Kidney (tissue), 14 donors: Measurements from ENCODE around the gene ADGRF3. TPM values are rescaled to one million over a fixed set of nuclear protein-coding genes. Genes with fewer than 3 reads are reported as not detected.
"Not testable (repeated sequence)": the region's sequence is repeated elsewhere in the genome, so short reads cannot be mapped to it uniquely, and the experiment has no call there.

Source experiments
- DNase-seq, 5 donors: peaks; one replicate each; pipeline ENCODE4 v3.0.0-alpha.2; 2013 to 2020
- FAIRE-seq: peaks from 2 replicates; lab custom pipeline; 2012; peaks lifted over from hg19 to GRCh38; lab: Jason Lieb, UNC
- H3K27ac ChIP-seq, 2 donors: one replicate each; pipeline ENCODE4 v1.7.0; 2013; ENCODE audit warnings: low read depth in 2 of 2, low read length in 2 of 2, inconsistent platforms in 1 of 2
- H3K27me3 ChIP-seq: one replicate; pipeline ENCODE4 v1.7.1; 2013; ENCODE audit warnings: low read length, inconsistent platforms; ENCODE audit not compliant: control insufficient read depth, insufficient read depth
- H3K36me3 ChIP-seq, 3 donors: one replicate each; pipeline versions ENCODE4 v1.7.0 to v1.7.1; 2013; ENCODE audit warnings: low read length in 3 of 3, control low read depth in 1 of 3, inconsistent platforms in 1 of 3; ENCODE audit not compliant: insufficient read depth in 3 of 3, control insufficient read depth in 2 of 3
- H3K4me1 ChIP-seq, 3 donors: one replicate each; pipeline versions ENCODE4 v1.7.0 to v1.7.1; 2013; ENCODE audit warnings: low read length in 3 of 3, inconsistent platforms in 1 of 3, low read depth in 1 of 3; ENCODE audit not compliant: control insufficient read depth in 2 of 3, insufficient read depth in 2 of 3
- H3K4me3 ChIP-seq, 3 donors: one replicate each; pipeline versions ENCODE4 v1.7.0 to v1.8.1; 2013; ENCODE audit warnings: low read length in 3 of 3, control low read depth in 1 of 3, inconsistent platforms in 1 of 3
- H3K9ac ChIP-seq, 3 donors: one replicate each; pipeline versions ENCODE4 v1.7.0 to v1.7.1; 2013; ENCODE audit warnings: low read length in 3 of 3, control low read depth in 1 of 3, inconsistent platforms in 1 of 3
- H3K9me3 ChIP-seq, 3 donors: one replicate each; pipeline versions ENCODE4 v1.7.0 to v1.7.1; 2013; ENCODE audit warnings: low read length in 3 of 3, control low read depth in 1 of 3, inconsistent platforms in 1 of 3; ENCODE audit not compliant: control insufficient read depth in 2 of 3, insufficient read depth in 1 of 3
- intact Hi-C: fragments of 100-400 bp; cut with DNase I; formaldehyde crosslinking; loops from one replicate; pipeline ENCODE4 v1.11.1; 2022
- polyA plus RNA-seq: library from polyadenylated mRNA; stranded (reverse); fragments of 350-450 nt; fragmentation: Illumina TruSeq; extraction: RNeasy Lipid Tissue Mini Kit (QIAGEN cat#74804); gene quantifications from one replicate; pipeline ENCODE4 v1.2.3, GENCODE V29; 2014; ENCODE audit warnings: low read depth, low replicate concordance; ENCODE audit not compliant: insufficient read depth
- total RNA-seq: library from RNA; stranded (reverse); fragmentation: NEBNext Ultra II Directional; extraction: Animal tissue kit (Norgen Biotek cat#: 25700); gene quantifications from one replicate; pipeline ENCODE4 v1.2.1, GENCODE V29; 2021
- TF ChIP-seq, protein P1 (sequence below): IDR thresholded peaks from 3 replicates; pipeline ENCODE4 v1.5.1; 2012; ENCODE audit warnings: mild to moderate bottlenecking, moderate library complexity, borderline replicate concordance; ENCODE audit not compliant: insufficient read depth; ENCODE audit errors: extremely low read depth
- donor health status: control.
- donor health status: control.
- donor health status: control.
- donor health status: control.
- donor health status: control.
- donor health status: DM: yes; HTN: yes; CAD: no.
- donor health status: Normal renal cell carcinoma (clear cell type).

Gene ADGRF3
- total and polyA plus RNA-seq, 2 donors from 2014 or later: 0.94 to 1.8 TPM

DNA sequence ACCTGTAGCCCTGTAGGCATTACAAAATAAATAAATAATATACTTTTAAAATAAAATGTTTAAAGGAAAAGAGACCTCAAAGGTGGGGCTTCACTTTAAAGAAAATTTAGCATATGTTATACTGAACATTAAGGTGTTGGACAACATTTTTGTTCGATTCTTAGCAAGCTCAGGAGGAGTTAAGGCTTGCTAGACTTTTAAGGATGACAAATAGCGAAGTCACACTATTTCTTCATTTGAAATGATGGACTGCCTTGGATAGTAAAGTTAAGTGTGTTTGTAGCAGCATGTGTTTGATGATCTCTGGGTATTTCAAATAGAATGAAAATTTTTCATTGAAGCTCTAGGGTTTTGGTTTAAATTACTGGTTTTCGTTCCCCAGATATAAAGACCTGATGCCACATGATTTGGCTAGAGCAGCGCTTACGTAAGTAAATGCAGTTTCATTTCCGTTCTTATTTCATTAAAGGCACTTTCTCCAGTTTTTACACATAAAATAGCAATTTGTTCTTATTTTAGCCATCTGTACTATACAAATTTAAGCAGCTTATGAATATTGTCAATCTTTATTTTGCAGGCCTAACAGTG is 76.9 kb downstream of the ADGRF3 start:
- intact Hi-C loops: no loop called here
- Histone ChIP-seq H3K27ac (no peak overlapping the region), H3K4me1 (peaks cover 0 to 7% (median 0%) of the 10 kb centered on the region in 3 donors), H3K27me3 (no peaks in the 10 kb centered on the region), H3K36me3 (peaks cover 0 to 8% (median 2%) of the 10 kb centered on the region in 3 donors), H3K9ac (no peak overlapping the region), H3K4me3 (no peak overlapping the region), H3K9me3 (no peaks in the 10 kb centered on the region)
- FAIRE-seq (no peak), DNase-seq (no peak)
- TF ChIP-seq, protein P1, sequence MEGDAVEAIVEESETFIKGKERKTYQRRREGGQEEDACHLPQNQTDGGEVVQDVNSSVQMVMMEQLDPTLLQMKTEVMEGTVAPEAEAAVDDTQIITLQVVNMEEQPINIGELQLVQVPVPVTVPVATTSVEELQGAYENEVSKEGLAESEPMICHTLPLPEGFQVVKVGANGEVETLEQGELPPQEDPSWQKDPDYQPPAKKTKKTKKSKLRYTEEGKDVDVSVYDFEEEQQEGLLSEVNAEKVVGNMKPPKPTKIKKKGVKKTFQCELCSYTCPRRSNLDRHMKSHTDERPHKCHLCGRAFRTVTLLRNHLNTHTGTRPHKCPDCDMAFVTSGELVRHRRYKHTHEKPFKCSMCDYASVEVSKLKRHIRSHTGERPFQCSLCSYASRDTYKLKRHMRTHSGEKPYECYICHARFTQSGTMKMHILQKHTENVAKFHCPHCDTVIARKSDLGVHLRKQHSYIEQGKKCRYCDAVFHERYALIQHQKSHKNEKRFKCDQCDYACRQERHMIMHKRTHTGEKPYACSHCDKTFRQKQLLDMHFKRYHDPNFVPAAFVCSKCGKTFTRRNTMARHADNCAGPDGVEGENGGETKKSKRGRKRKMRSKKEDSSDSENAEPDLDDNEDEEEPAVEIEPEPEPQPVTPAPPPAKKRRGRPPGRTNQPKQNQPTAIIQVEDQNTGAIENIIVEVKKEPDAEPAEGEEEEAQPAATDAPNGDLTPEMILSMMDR: no peak

DNA sequence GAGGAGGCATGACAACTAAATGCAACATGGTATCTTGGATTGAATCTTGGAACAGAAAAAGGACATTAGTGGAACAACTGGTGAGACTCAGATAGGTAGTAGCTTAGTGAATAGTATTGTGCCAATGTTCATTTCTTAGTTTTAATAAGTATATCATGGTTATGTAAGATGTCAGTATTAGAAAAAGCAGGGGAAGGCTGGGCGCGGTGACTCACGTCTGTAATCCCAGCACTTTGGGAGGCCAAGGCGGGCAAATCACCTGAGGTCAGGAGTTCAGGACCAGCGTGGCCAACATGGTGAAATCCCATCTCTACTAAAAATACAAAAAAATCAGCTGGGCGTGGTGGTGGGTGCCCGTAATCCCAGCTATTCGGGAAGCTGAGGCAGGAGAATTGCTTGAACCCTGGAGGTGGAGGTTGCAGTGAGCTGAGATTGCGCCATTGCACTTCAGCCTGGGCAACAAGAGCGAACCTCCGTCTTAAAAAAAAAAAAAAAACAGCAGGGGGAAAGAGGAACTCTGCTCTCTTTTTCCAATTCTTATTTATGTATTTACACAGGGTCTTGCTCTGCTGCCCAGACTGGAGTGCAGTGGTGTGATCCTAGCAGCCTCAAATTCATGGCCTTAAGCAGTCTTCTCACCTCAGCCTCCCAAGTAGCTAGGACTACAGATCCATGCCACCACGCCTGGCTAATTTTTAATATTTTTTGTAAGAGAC is 77.8 kb downstream of the ADGRF3 start:
- H3K9ac ChIP-seq, FAIRE-seq, H3K36me3 ChIP-seq, H3K4me1 ChIP-seq, H3K9me3 ChIP-seq, H3K4me3 ChIP-seq, H3K27ac ChIP-seq, DNase-seq, intact Hi-C loops, H3K27me3 ChIP-seq: not testable (repeated sequence)

DNA sequence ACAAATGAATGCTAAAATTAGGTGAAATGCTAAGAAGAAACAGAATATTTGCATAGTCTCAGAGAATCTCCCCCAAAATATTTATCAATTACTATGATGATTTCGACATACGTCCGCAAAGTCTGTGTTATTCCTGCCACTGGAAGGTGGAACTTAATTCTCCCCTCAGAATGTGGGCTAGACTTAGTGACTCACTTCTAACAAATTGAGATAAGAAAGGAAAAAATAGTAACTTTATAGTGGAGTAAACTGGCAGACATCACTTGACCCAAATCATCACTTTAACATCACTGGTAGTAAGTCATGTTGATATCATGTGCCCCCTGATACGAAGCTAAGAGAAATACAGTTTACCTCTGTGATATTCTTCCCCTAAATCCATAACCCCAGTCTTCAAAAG is 78.4 kb downstream of the ADGRF3 start:
- peaks cover 2 to 10% (median 4%) of the 10 kb centered on the region in 3 donors for H3K36me3 ChIP-seq
- no peaks in the 10 kb centered on the region for H3K27me3 ChIP-seq
- DNase-seq: no peak
- no peaks in the 10 kb centered on the region for H3K9me3 ChIP-seq
- intact Hi-C loops: no loop called here
- H3K27ac ChIP-seq: no peak overlapping the region
- no peak for FAIRE-seq
- TF ChIP-seq, protein P1: no peak
- no peaks in the 10 kb centered on the region for H3K4me1 ChIP-seq
- H3K4me3 ChIP-seq: no peak overlapping the region
- no peak overlapping the region for H3K9ac ChIP-seq

DNA sequence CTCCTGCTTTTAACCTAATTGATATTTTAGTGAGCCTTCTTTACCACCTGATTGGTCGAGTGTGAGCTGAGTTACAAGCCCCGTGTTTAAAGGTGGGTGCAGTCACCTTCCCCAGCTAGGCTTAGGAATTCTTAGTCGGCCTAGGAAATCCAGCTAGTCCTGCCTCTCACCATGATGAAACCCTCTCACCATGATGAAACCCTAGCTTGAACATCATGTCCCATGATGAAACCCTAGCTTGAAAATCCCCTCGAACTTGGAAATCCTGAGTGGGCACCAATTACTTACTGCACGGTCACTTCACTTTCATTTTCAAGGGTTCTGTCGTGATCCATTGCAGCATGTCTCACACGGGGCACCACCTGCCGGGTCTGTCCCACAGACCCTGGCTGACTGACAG is 87.8 kb downstream of the ADGRF3 start:
- H3K27me3 ChIP-seq, H3K4me3 ChIP-seq, H3K36me3 ChIP-seq, H3K9ac ChIP-seq, FAIRE-seq, H3K9me3 ChIP-seq, intact Hi-C loops, H3K4me1 ChIP-seq, DNase-seq, H3K27ac ChIP-seq: not testable (repeated sequence)

Other genes with a start within 250 kb of the ADGRF3 start
- 3.2 TPM for gene GAREM2, start 173.7 kb downstream of the ADGRF3 start, total RNA-seq
- gene GAREM2, start 173.7 kb downstream of the ADGRF3 start, polyA plus RNA-seq: 1.2 TPM
- gene HADHA, start 102.2 kb downstream of the ADGRF3 start, total RNA-seq: 135 TPM
- gene HADHA, start 102.2 kb downstream of the ADGRF3 start, polyA plus RNA-seq: 171 TPM
- gene HADHB, start 101.8 kb downstream of the ADGRF3 start, total RNA-seq: 132 TPM
- 232 TPM for gene HADHB, start 101.8 kb downstream of the ADGRF3 start, polyA plus RNA-seq
- 23.7 TPM for gene SELENOI, start 646 bp downstream of the ADGRF3 start, total RNA-seq
- 5.3 TPM for gene SELENOI, start 646 bp downstream of the ADGRF3 start, polyA plus RNA-seq
- 0.76 TPM for gene DRC1, start 55.1 kb upstream of the ADGRF3 start, total RNA-seq
- not detected for gene DRC1, start 55.1 kb upstream of the ADGRF3 start, polyA plus RNA-seq
- gene OTOF, start 131.3 kb upstream of the ADGRF3 start, total RNA-seq: 0.16 TPM
- gene OTOF, start 131.3 kb upstream of the ADGRF3 start, polyA plus RNA-seq: not detected